GM12801 (cell line): ENCODE data around the gene IFNLR1.

Experiments
- TF ChIP-seq, protein P1 (sequence below): IDR thresholded peaks from one replicate; pipeline ENCODE4 v1.5.1; 2011; ENCODE audit warnings: control low read depth; ENCODE audit not compliant: insufficient read length; ENCODE audit errors: extremely low read depth

The IFNLR1 gene

DNA sequence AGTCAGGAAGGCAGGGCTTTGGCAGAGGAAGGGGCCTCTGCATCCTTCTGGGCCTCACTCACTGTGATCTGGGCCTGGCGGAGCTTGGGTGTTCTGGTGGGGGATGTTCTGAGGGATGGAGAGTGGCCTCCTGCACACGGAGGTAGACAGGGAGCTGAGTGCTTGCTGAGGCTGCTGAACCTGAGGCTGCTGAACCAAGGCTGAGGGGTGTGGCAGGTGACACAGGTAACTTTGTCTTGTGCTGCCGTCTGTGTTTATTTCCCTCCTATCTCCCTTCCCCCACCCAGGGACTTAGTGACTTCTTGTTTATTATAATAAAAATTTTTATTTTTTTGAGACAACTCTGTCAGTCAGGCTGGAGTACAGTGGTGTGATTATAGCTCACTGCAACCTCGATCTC is 37.7 kb upstream of the IFNLR1 start:
- TF ChIP-seq, protein P1, sequence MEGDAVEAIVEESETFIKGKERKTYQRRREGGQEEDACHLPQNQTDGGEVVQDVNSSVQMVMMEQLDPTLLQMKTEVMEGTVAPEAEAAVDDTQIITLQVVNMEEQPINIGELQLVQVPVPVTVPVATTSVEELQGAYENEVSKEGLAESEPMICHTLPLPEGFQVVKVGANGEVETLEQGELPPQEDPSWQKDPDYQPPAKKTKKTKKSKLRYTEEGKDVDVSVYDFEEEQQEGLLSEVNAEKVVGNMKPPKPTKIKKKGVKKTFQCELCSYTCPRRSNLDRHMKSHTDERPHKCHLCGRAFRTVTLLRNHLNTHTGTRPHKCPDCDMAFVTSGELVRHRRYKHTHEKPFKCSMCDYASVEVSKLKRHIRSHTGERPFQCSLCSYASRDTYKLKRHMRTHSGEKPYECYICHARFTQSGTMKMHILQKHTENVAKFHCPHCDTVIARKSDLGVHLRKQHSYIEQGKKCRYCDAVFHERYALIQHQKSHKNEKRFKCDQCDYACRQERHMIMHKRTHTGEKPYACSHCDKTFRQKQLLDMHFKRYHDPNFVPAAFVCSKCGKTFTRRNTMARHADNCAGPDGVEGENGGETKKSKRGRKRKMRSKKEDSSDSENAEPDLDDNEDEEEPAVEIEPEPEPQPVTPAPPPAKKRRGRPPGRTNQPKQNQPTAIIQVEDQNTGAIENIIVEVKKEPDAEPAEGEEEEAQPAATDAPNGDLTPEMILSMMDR = no peak

GRCh38 chr1:24224086-24224485 is 37.0 kb upstream of the IFNLR1 start:
- TF ChIP-seq, protein P1 = no peak

GRCh38 chr1:24222793-24223192 is 35.7 kb upstream of the IFNLR1 start:
- TF ChIP-seq, protein P1 = no peak

DNA sequence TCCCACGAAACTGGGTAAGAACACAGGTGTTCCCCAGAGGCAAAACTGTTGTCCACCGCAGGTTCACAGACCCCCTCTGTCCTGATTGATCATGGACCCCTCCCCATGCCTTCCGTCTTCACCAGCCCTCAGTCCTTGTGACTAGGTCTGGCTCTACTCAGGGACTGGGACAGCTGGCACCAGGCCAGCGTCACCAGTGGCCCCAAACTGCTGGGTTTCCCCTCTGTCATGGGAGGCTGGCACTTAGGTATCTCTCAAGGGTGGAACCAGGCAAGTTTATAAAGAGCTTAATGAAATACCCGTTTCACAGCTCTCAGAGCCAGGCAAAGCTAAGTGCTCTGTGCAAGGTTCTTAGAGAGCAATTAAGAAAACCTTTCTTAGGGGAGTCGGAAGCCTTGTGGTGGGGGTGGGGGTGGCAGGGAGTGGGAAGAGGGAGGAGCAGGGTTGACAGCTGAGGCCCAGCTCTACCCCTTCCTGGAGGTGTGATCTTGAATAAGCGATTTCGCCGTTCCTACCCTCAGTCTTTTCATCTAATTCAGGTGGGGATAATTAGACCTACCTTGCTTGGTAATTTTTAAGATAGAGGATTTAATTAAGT is 35.0 kb upstream of the IFNLR1 start:
- TF ChIP-seq, protein P1 = no peak

DNA sequence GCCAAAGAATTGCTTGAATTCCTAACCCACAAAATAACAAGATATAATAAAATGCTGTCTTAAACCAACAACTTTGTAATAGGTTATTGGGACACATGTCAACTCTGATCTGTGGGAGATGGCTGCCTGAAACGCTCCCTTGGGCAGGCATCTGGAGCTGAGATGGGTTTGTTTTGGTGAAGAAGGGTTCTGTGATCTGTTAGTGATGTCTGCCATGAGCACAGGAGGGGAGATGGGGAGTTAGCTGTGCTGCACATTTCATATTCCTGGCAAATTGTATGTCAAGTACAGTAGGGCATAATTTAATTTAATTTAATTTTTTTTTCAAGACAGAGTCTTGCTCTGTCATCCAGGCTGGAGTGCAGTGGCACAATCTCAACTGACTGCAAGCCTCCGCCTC is 34.2 kb upstream of the IFNLR1 start:
- TF ChIP-seq, protein P1 = no peak

- TF ChIP-seq, protein P1 = no peak
Measured at GRCh38 chr1:24216276-24217074, 29.4 kb upstream of the IFNLR1 start.

DNA sequence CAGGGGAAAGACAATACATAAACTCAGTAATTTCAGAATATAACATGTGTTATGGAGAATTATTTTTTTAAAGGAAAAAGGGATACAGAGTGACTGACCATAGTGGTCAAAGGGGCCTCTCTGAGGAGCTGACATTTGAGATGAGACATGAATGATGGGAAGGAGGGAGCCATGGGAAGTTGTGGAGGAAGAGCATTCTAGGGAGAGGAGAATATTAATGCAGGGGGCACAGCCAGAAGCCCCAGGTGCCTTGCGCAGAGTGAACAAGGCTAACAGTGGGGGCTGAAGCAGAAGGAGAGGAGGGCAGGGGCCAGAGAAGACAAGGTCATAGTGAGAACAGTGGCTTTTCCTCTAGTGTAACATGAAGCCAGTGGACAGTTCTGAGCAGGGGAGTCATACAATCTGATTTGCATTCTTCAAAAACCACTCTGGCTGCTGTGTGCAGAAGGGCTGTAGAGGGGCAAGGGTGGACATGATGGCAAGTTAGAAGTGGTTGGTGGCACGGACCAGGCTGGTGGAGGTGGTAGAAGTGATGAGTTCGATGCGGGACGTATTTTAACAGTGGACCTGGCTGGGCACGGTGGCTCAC is 28.2 kb upstream of the IFNLR1 start:
- TF ChIP-seq, protein P1 = no peak
